Epithelial cell of proximal tubule (primary cell): ENCODE measurements around the gene ADD1. TPM values are rescaled to one million over a fixed set of nuclear protein-coding genes. Genes with fewer than 3 reads are reported as not detected.

Source experiments
- DNase-seq: peaks from one replicate; pipeline ENCODE4 v3.0.0-alpha.2; 2011; ENCODE audit warnings: low read depth
- H3K4me3 ChIP-seq: 2 replicates; pipeline ENCODE4 v1.5.1; 2011; ENCODE audit warnings: low read depth, mild to moderate bottlenecking, low read length
- total RNA-seq: library from RNA; depleted of rRNA; stranded (reverse); fragments of >200 nt; gene quantifications from 2 replicates; pipeline ENCODE4 v1.2.3, GENCODE V29; 2015
- TF ChIP-seq, protein P1 (sequence below): conservative IDR thresholded peaks from 2 replicates; pipeline ENCODE4 v1.5.1; 2012; ENCODE audit warnings: low read depth, mild to moderate bottlenecking, low read length

The ADD1 gene
- total RNA-seq, 1 donor from 2014 or later, result 222 TPM

- no peak overlapping the region for H3K4me3 ChIP-seq
- TF ChIP-seq, protein P1, sequence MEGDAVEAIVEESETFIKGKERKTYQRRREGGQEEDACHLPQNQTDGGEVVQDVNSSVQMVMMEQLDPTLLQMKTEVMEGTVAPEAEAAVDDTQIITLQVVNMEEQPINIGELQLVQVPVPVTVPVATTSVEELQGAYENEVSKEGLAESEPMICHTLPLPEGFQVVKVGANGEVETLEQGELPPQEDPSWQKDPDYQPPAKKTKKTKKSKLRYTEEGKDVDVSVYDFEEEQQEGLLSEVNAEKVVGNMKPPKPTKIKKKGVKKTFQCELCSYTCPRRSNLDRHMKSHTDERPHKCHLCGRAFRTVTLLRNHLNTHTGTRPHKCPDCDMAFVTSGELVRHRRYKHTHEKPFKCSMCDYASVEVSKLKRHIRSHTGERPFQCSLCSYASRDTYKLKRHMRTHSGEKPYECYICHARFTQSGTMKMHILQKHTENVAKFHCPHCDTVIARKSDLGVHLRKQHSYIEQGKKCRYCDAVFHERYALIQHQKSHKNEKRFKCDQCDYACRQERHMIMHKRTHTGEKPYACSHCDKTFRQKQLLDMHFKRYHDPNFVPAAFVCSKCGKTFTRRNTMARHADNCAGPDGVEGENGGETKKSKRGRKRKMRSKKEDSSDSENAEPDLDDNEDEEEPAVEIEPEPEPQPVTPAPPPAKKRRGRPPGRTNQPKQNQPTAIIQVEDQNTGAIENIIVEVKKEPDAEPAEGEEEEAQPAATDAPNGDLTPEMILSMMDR, result no peak
- no peak for DNase-seq
These were observed 15.0 kb downstream of the ADD1 start for GRCh38 chr4:2858451-2859217.

GRCh38 chr4:2859514-2859913 is 15.9 kb downstream of the ADD1 start:
- no peak for DNase-seq
- TF ChIP-seq, protein P1, result no peak
- no peak overlapping the region for H3K4me3 ChIP-seq

DNA sequence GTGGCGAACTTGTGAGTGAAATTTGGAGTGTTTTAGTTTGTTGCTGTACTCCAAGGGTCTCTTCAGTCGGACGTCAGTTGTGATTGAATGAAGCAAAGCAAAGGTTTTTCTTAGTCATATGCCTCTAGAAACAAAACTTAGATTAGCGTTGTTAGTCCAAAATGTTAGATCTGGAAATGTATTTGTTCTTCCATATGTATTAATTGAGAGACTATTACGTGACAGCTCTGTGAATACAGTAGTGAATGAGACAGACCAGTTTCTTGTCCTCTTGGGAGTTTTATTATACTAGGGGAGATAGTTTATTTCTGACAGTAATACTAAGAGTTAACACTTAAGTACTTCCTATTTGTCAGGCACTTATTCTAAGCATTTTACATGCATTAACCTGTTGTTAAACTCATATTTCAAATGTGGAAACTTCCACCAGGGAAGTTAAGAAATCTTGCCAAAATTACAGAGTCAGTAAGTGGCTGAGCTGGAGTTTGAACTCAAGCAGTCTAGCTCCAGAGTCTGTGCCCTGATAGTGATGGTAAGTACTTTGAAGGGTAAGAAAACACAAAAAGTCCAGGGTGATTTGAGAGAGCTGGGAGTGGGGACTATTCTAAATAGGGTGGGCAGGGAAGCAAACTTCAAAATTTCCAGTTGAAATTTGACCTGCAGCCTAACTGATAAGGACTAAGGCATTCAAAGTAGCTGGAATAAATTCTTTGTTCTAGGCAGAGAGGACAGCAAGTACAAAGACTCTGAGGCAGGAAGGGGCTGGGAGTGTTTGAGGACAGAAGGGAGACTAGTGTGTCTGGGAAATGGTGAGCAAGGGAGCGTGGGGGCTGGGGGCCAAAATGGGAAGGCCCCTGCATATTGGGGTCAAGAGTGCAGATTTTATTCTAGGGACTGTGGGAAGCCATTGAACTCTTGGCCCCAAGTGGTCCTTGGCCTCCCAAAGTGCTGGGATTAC is 17.0 kb downstream of the ADD1 start:
- DNase-seq, result no peak
- no peak overlapping the region for H3K4me3 ChIP-seq
- TF ChIP-seq, protein P1, result no peak

GRCh38 chr4:2861631-2862436 is 18.2 kb downstream of the ADD1 start:
- no peak for DNase-seq
- TF ChIP-seq, protein P1, result no peak
- no peak overlapping the region for H3K4me3 ChIP-seq

- H3K4me3 ChIP-seq, result no peak overlapping the region
- TF ChIP-seq, protein P1, result no peak
- peak; percentile 80 for DNase-seq
These were observed 18.9 kb downstream of the ADD1 start for GRCh38 chr4:2862528-2862927.

- no peak overlapping the region for H3K4me3 ChIP-seq
- TF ChIP-seq, protein P1, result no peak
- DNase-seq, result no peak
These were observed 20.0 kb downstream of the ADD1 start for GRCh38 chr4:2863649-2864048.
